Measurements from ENCODE around the gene SMARCA5.
A peak's percentile ranks its signal among the peaks of the same experiment; 100 is the strongest.

DNA sequence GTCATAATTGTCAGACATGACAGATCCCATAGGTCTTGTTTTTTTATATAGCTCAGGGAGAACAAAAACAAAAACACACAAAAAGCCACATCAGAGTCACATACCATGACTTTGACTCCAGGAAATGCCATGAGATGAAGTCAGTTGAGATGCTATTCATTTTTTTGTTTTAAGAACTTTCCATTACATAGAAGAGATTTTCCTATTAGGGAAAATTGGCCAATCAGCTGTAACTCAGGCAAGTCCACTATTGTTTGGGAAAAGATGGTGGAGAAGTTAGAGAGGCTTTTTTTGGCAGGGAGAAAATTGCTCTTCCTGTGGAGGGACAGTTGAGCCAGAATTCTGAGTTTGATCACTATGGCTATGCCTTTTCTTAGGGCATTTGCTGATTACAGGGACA lies 72.6 kb downstream of the SMARCA5 start:
- TF ChIP-seq, protein P1, sequence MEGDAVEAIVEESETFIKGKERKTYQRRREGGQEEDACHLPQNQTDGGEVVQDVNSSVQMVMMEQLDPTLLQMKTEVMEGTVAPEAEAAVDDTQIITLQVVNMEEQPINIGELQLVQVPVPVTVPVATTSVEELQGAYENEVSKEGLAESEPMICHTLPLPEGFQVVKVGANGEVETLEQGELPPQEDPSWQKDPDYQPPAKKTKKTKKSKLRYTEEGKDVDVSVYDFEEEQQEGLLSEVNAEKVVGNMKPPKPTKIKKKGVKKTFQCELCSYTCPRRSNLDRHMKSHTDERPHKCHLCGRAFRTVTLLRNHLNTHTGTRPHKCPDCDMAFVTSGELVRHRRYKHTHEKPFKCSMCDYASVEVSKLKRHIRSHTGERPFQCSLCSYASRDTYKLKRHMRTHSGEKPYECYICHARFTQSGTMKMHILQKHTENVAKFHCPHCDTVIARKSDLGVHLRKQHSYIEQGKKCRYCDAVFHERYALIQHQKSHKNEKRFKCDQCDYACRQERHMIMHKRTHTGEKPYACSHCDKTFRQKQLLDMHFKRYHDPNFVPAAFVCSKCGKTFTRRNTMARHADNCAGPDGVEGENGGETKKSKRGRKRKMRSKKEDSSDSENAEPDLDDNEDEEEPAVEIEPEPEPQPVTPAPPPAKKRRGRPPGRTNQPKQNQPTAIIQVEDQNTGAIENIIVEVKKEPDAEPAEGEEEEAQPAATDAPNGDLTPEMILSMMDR (IDR thresholded peaks at IDR 0.05; ENCODE audit: extremely low read depth in 1 of 2, insufficient read depth in 1 of 2, low read depth in 1 of 2, low read length in 2 of 2): no peak
- TF ChIP-seq FOS (IDR thresholded peaks at IDR 0.05; ENCODE audit: borderline replicate concordance, insufficient read depth, low read length) (no peak), POLR2A (IDR thresholded peaks at IDR 0.05; ENCODE audit: low read depth, low read length) (no peak), MAX (IDR thresholded peaks at IDR 0.05; ENCODE audit: insufficient read depth, insufficient read length) (no peak), POLR2AphosphoS5 (IDR thresholded peaks at IDR 0.05; ENCODE audit: insufficient read depth, low read depth, low read length) (no peak), EZH2 (IDR thresholded peaks at IDR 0.05; ENCODE audit: borderline replicate concordance, low read depth, low read length, severe bottlenecking) (no peak), JUN (IDR thresholded peaks at IDR 0.05; ENCODE audit: borderline replicate concordance, insufficient read depth, insufficient read length, low read depth) (peak; percentile 91)

Data from endothelial cell of umbilical vein (primary cell).